HG02623 (cell line): Measurements from ENCODE around the gene ADAM12.

ENCODE experiments used
- ATAC-seq: cut with Tn5 transposase; IDR thresholded peaks from one replicate; pipeline ENCODE4 v1.9.1; 2021; ENCODE audit warnings: moderate library complexity; ENCODE audit not compliant: unreplicated experiment

Gene ADAM12

GRCh38 chr10:126242397-126243260 is 145.6 kb downstream of the ADAM12 start:
- no peak for ATAC-seq

- no peak for ATAC-seq
Measured at GRCh38 chr10:126240483-126240882, 147.8 kb downstream of the ADAM12 start.

- no peak for ATAC-seq
Measured at GRCh38 chr10:126239844-126240243, 148.4 kb downstream of the ADAM12 start.

DNA sequence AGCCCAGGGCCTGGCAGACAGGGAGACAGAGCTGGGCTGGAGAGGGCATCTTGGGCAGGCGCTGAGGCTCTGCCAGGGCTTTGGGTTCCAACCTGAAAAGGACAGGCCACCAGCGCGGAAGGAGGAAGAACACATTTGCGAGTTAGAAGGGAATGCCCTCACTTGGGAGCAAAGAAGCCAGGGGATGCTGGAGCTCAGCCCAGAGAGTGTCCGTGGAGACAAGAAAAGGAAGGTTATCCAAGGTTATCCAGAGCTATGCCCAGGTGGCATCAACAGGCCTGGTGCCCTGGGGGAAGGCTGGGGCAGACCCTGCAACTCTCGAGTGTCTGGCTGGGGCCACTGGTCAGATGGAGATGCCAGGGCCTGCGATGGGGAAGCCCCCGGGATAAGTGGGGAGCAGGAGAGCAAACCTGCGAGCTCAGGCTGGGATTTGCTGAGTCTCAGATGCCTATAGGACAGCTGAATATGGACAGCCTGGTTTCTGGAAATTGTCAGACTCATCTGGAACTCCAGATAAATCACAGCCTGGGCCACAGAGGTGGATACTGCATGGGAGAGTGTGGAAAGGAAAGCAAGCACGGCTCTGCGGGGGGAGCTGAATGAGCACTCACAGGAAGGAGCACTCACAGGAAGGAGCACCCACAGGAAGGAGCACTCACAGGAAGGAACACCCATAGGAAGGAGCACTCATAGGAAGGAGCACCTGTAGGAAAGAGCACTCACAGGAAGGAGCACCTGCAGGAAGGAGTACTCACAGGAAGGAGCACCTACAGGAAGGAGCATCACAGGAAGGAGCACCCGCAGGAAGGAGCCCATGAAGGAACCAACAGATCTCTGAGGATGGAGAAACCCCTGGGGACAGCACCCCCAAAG is 152.1 kb downstream of the ADAM12 start:
- ATAC-seq = no peak

DNA sequence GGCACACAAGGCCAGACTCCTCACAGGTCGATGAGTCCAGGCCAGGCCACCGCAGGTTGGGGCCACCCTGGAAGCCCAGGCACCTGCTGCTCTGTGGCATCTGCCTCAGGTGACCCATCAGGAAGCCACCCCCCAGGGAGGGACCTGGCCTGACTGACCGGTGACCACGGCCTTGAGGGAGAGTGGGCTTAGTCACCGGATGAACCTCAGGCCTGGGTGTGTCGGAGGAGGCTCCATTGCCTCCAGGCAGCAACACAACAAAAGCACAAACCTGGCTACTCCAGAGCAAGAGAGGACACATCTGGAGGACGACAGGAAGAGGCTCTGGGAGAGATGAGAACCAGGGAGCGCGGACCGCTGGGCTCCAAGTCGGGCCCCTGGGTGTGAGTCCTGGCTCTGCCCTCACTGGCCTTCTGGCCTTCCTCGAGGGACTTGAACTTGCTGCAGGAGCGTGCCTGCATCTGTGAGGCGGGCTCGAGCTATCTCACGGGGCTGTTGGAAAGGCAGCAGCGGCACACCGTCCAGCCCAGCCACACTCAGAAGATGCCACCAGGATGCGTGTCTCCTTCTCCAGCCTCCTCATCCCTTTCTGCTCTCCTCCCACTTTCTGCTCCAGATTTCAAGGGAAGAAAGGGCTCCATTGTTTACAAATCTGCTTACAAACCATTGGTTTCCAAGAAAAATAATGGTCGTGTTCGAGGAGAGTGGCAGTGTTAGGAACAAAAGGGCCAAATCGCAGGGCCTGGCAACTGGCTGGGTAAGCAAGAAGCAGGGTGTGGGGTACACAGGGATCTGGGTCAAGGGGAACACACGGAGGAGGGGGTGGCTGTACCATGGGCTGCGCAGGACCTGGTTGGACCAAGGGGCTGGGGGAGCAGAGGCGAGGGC is 152.9 kb downstream of the ADAM12 start:
- ATAC-seq = no peak

DNA sequence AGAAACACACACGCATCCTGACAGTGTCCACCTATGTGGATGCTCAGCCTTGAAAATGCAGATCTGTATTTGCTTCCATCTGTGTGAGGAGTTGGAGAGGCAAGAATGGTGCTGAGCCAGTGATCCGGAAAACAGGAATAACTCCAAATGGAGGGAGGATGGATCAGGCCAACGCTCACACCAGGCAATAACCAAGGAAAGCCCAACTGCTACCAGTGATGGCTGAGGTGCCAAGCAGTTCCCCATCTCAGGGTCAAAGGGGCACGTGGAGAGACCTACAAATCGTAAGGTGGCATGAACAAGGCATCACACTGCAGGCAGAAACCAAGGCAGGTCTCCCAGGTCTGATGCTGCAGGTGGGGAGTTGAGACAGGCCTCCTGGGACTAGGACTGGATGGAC is 153.6 kb downstream of the ADAM12 start:
- ATAC-seq = no peak

- no peak for ATAC-seq
Measured at GRCh38 chr10:126233182-126234148, 154.8 kb downstream of the ADAM12 start.

- no peak for ATAC-seq
Measured at GRCh38 chr10:126230587-126230986, 157.7 kb downstream of the ADAM12 start.

GRCh38 chr10:126229686-126230085 is 158.6 kb downstream of the ADAM12 start:
- ATAC-seq = no peak

DNA sequence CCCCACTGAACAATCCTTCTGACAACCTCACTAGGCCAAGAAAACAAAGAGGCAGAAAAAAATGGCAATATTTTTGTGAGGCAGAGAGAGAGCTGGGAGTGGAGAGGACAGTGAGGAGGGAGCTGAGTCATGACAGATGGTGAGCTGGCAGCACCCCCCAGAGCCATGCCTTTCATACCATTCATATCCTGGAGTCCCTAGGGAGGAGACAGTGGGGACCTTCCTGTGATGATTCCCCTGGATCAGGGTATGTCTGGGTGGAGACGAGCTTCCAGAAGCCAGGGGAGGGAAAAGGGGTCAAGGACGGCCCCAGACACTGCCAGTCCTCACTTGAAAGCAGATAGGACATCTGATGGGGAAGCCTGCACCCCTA is 160.5 kb downstream of the ADAM12 start:
- ATAC-seq = no peak

GRCh38 chr10:126226988-126227761 is 161.1 kb downstream of the ADAM12 start:
- no peak for ATAC-seq

GRCh38 chr10:126226205-126226604 is 162.1 kb downstream of the ADAM12 start:
- no peak for ATAC-seq

GRCh38 chr10:126225672-126226008 is 162.6 kb downstream of the ADAM12 start:
- ATAC-seq = no peak

DNA sequence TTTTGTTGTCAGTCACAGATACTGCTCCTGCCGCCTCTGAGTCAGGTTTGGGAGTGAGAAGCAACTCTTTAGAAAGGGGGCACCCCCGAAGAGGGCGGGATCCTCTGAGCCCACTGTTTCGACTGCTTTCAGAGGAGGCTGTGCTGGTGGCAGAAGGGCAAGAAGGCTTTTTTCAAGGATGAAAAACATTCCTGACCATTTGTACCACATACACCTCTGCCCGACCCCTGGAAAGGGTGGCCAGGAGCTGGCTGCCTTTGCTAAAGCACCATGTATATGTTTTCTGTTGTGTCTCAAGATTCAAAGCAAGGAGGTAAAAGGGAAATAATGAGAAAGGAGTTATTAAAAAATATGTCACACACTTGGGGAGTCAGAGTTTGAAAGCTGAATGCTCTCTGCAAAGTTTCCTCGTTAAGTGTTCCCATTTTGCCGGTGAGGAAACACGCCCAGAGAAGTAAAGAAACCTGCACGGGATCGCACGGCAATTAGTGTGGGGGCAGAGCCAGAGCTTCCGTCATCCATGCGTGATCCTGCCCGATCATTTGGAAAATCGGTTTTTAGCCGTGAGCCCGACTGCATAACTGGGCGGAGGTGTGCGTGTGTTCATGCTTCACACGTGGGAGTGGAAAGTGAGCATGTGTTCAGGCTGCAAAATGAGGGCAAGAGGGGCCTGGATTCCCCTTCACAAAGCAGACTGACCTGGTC is 163.2 kb downstream of the ADAM12 start:
- no peak for ATAC-seq

- ATAC-seq = no peak
Measured at GRCh38 chr10:126223512-126224067, 164.7 kb downstream of the ADAM12 start.

GRCh38 chr10:126222736-126223511 is 165.4 kb downstream of the ADAM12 start:
- ATAC-seq = no peak

GRCh38 chr10:126221874-126222273 is 166.4 kb downstream of the ADAM12 start:
- ATAC-seq = no peak
